GM21723 (cell line): ENCODE results near the gene TBC1D22A.

ENCODE experiments used
- ATAC-seq: cut with Tn5 transposase; IDR thresholded peaks from one replicate; pipeline ENCODE4 v1.9.1; 2021; ENCODE audit warnings: mild to moderate bottlenecking, moderate library complexity; ENCODE audit not compliant: unreplicated experiment

The TBC1D22A gene

DNA sequence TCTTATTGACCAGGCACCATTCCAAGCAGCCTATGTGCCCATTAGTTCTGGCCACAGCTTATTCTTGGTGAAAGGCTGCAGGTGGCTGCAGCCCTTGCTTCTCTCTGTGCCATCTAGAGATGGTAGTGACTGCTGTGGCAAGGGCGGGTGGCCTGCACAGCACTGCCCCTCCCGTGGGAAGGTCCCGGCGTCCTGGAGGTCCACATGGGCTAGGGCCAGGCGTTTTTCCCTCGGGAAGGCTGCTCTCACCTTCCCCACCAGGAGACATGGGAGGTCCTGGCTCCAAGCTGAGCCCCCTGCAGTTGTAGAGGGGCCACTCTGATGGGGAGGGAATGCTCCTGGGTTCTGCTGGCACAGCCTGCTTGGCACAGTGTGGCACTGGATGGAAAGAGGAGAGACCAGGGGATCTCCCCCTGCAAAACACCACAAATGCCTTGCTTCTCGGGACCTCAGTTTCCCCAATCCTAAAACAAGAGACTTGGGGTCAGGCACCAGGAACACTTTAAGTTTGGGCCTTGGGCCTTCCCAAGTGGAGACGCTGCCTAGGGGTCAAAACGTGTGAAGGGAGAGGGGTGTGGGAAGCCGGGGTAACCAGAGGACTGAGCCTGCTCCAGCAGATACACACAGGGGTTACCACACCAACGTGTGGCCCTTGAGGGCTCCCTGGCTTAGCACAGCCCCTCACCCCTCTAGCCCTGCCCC is 10.0 kb upstream of the TBC1D22A start:
- no peak for ATAC-seq

DNA sequence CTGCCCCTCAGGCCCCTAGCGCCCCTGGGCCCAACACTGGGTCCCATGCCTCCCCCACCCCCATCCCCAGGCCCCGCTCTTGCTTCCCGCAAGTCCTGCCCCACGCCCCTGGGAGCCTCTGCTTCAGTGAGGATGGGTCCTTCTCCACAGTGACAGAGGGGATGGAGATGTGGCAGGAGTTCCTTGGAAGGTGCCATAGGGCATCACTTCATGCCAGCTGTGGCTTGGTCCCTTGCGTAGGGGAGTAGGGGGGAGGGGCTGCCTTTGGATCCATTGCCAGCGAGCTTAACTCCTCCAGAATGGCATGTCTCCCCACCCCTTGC is 9.5 kb upstream of the TBC1D22A start:
- ATAC-seq = no peak

DNA sequence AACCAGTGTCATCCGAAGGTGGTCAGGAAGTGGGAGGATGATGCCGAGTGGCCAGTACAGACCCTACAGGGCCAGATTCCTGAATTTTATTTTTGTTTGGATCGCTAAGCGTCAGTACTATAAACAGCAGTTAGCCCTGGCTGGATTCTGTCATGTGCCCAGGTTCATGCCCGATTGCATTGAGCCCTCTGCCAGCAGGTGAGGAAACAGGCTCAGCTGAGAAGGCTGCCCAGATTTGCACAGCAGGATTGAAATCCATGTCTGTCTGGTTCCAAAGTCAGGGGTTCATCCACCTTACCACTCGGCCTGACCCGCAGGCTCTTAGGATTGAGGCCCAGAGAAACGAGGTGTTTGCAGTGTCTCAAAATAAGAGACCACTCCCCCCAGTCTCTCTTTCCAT is 9.1 kb upstream of the TBC1D22A start:
- ATAC-seq = no peak

DNA sequence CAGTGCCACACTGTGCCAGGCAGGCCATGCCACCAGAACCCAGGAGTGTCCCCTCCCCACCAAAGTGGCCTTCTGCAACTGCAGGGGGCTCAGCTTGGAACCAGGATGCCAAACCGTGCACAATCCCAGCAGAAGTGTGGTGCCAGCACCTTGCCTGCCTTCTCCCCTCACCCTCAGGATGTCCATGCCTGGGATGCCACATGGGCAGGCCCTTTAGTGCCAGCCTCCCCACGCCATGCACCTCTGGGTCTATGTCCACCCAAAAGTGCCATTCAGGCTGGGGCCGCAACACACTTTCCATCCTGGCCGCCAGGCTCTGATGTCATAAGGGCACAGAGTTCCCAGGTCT is 8.7 kb upstream of the TBC1D22A start:
- ATAC-seq = no peak

DNA sequence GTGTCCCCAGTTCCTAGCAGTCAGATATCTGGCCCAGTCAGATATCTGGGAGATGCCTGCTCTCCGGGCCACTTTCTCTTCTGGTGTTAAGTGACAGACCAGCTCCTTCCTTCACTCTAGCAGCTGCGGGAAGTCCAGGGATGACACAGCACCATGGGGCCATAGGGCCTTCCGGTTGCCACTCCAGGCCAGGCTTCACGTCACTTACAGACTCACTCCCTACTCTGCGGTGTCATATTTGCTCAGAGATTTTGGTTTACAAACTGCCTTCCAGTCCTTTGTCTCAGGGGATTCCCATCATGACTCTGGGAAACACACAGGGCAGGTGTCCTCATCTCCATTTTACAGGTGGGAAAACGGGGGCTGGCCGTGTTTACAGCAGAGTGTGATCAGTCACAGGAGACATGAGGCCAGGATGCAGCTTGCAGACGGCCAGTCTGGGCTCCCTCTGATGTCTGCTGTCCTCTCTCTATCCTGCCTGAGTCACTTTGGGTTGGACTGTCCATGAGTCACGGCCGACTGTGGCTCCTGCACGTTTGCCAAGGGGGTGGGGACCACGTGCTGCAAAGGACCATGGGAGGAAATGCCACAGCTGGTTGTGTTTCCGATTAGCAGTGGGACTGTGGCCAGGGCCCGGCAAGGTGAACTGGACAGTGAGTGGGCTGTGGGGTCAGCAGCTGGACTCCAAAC is 8.2 kb upstream of the TBC1D22A start:
- ATAC-seq = no peak

DNA sequence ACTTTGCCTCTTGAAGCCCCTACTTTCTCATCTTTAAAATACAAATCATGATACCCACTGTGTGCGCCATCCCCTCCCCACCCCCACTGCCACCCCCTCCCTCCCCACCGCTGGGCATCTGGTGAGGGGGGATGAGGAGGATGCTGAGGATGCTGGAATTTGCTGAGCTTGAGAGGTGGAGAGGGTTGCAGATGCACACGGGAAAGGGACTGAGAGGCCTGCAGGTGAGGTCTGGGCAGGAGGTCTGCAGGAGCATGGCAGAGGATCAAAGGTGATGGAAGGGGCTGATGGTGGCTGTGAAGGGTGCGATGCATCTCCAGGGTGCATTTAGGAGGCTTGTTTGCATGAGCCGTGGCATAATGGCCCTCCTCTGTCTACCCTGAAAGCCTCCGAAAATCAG is 7.6 kb upstream of the TBC1D22A start:
- no peak for ATAC-seq

DNA sequence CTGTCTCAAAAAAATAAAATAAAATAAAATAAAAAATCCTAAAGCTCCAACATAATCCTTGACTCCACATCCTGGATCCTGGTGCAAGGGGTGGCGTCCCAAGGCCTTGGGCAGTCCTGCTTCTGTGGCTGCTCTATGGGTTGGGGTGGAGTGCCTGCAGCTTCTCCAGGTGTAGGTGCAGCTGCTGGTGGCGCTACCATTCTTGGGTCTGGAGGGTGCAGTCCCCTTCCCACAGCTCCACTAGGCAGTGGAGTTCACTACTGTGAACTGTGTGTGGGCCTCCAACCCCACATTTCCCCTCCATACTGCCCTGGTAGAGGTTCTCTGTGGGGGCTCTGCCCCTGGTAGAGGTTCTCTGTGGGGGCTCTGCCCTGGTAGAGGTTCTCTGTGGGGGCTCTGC is 6.9 kb upstream of the TBC1D22A start:
- ATAC-seq = no peak

DNA sequence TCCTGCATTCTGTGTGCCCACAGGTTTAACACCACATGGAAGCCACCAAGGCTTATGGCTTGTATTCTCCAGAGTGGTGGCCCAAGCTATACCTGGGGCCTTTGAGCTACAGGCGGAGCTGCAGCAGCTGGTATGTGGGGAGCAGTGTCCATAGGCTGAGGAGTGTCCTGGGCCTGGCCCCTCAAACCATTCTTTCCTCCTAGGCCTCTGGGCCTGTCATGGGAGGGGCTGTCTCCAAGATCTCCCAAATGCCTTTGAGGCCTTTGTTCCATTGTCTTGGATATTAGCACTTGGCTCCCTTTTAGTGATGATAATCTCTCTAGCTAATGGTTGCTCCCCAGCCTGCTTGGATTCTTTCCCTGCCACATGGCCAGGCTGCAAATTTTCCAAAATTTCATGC is 6.4 kb upstream of the TBC1D22A start:
- ATAC-seq = no peak

DNA sequence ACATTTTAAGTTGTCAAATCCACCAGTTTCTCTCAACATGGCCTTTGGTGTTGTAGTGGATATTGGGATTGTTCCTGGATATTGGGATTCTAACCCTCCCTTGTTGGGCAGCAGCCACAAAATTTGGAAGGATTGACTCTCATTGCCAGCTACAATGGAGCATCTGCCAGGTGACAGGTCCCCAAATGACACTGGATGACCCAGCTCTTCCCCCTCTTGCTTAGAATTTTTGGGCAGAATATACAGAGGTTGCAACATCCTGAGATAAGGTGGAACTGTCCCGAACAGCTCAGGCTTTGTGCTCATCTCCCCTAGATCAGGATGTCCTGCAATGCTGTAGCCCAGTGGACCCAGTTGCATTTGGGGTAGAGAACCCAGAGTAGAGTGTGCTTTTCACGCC is 5.3 kb upstream of the TBC1D22A start:
- no peak for ATAC-seq

DNA sequence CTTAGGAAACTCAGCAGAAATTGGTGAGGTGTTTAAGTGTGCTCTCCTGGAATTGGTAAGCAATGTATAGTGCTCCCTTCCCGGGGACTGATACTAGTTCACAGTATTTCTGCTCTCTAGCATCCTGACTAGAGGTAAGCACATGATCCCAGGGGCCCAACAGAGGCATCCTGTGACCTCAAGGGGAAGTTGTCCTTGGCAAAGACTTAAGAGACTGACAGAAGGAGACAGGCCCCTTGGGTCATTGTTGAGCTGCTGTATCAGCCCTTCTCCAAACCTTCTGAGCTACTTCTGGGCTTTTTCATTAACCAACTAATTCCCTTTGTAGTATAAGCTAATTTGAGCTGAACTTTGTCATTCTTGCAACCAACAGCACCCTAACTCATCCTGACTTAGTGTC is 4.3 kb upstream of the TBC1D22A start:
- no peak for ATAC-seq

DNA sequence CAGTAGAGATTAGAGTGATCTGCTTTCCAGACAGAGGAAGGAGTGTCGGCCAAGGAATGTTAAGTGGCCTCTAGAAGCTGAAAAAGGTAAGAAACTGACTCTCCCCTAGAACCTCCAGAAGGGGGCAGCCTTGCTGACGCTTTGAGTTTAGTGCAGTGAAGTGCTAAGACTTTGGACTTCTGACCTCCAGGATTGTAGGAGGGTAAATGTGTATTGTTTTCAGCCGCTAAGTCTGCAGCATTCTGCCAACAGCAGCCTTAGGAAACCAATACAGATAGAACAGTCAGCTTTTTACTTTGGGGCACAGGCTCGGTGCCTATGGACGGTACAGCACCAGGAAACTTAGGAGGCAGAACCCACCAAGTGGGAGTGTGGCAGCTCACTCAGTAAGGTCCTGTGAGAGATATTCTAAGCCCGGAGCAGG is 3.6 kb upstream of the TBC1D22A start:
- ATAC-seq = no peak

DNA sequence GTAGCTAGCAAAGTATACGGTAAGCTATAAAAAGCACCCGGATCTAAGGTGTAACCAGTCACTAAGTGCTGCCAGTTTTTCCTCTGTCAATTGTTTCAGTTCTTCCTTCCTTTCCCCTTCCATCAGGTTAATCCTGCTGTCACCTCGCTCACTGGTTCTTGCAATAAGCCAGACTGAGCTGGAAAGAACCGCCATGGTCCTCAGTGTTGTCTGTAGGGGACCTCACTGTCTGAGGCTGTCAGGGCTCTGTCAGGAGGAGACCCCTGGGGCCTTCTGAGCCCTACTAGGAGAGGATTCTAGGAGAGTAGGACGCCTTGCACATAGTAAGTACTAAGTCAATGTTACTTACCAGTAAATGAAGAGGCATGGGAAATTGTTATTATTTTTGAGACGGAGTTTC is 1.4 kb upstream of the TBC1D22A start:
- ATAC-seq = no peak

DNA sequence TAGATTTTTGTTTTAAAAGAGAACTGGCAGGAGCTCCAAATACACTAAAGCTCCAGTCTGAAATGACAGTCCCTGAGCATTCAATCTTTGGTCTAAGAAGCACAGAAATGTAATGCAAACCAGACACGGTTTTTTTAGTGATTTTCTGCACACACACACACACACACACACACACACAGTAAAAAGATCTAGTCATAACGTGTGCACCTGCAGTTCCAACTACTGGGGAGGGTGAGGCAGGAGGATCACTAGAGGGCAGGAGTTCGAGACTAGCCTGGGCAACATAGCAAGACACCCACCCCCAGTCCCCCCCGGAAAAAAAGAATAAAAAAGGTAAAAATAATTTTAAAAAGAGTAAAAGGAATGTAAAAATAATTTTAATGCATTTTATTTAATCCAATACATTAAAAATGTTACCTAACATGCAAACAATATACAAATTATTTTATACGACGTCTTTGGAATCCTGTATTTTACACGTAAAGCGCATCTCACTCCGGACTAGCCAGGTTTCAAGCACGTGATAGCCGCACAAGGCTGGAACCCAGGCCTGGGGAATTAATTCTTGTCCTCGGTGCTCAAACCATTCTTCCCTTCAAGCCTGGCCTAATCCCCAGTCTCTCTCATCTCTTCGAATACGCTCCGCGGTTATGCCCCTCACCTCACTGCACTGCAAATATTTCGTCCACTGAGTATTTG is 762 bp upstream of the TBC1D22A start:
- no peak for ATAC-seq

DNA sequence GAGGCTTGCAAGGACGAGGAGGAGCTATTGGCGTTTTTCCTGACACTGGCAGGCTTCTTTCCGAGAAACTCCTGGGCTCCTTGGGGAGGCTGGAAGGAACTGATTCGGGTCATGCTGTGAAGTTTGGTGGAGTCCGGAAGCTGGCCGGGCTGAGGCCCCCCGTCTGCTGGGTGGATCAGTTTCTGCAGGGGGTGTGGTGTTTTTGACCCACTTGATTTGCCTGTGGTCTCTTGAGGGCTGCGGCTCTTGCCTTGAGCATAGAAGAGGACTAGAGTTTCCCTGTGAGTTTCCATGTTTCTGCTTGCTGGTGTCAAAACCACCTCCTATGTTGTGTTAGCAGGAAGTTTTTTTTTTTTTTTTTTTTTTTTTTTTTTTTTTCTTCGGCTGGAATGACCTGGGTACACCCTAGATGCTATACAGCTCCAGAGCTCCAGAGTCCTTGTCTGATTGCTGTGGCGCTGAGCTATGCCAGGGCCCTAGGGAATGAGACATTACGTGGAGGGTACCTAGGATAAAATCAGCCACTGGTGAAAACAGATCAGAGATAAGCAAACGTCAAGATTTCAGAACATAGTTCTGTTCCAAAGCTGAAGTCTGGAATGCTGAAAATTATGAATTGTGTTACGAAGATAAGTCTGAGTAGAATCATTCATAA is 728 bp downstream of the TBC1D22A start:
- peak; percentile 56 for ATAC-seq

DNA sequence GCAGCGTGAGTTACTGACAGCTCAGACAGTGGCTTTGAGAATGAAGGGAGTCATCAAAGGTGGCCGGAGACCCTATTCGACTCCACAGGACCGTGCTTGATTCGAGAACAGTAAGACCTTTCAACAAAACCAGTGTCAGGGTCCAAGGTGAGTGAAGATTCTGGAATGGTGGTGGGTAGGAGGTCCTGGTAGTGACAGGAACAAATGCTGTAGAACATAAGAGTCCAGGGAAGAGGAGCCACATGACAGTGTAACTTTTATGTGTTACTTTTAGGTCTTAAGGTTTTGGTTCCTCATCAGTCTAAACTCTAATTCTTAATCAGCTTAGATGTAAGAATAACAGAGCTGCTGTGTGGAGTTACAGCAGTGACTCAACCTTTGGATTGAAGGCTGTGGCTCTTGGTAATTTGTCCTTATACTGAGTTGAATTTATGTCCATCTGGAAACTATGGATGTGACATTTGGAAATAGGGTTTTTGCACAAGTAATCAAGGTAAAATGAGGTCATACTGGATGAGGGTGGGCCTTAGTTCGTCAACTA is 1.8 kb downstream of the TBC1D22A start:
- ATAC-seq = no peak

DNA sequence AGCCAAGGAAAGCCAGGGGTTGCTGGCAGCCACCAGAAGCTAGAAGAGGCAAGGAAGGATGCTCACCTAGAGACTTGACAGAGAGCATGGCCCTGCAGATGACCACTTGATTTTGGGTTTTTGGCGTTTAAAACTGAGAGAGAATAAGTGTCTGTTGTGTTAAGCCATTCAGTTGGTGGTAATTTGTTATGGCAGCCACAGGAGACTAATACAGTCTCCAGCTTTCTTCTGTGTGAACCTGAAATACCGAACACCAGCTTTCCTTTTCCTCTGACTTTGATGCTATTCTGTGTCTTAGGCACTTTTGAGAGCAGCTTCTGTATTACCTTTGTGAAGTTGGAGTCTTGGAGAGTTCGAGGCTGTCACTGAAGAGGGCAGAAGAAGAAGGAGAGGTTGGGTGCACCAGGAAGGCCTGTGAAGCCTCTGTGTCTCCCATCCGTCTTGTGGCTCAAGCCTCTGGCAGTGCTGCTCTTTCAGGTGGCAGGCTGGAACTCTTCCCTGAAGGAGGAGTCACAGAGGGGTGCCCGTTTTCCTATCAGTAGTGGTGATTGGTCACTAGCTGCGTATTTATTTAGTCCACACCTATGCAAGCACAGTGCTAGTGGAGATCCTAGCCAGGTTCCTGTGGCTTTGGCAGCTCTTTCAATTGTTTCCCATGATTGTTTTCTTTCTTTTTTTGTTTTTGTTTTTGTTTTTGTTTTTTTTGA is 2.5 kb downstream of the TBC1D22A start:
- no peak for ATAC-seq

DNA sequence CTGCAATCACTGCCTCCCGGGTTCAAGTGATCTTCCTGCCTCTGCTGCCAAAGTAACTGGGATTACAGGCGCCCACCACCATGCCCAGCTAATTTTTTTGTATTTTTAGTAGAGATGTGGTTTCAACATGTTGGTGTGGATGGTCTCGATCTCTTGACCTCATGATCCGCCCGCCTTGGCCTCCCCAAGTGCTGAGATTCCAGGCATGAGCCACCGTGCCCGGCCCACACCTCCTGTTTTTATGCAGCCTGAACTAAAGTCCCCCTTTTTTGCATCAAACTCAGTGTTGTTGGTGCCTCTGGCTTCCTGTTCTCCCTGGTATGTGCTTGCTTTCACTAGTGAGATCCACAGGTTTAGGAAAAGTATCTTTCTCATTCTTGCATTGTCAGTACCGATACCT is 4.2 kb downstream of the TBC1D22A start:
- no peak for ATAC-seq

DNA sequence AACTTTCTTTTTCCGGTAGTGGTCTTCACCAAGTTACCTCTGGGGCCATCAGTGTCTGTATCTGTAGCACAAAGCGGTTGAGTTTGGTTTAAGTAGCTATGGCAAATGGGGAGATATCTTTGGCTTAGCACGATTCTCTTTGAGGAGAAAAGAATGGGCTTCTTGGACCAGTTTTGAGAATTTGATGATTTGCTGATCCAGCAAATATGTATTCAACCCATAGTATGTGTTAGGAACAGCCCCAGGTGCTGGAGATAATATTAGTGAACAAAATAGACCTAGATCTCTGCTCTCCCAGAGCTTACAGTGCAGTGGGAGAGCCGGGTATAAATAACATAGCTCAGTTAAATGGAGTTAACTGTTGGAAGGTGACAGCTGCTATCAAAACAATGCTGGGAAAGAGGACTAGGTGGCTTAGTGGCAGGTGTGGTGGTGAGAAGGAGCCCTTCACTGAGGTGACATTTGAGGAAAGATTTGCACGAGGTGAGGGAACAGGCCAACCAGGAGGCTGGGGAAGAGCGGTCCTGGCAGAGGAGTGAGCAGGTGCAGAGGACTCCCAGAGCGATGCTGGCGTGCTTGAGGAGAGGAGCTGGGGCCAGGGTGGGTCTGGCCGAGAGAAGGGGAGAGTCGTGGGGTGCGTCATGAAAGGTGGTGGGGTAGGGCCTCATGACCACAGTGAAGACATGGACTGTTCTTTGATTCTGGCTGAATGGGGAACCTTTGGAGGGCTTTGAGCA is 5.0 kb downstream of the TBC1D22A start:
- no peak for ATAC-seq

DNA sequence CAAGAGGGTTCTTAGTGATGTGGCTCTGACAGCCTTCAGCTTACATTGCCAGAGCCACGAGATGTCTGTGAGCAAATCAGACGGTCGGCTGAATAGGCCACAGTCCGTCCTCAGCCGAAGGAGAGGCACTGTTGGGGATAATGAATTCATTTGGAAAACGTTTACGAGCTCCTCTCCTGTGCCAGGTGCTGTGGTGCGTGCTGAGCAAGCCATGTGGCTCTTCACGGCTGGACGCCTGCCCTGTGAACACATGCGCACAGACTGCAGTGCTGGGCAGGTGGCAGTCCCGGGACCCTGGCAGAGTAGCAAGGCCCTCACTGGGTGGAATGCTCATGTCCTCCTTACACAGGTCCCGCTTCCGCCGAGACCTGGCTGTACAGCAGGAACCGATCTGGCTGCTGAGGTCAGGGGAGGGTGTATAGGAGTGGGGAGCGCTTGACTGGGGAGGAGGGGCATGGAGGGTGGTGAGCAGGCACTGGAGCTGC is 6.8 kb downstream of the TBC1D22A start:
- no peak for ATAC-seq

DNA sequence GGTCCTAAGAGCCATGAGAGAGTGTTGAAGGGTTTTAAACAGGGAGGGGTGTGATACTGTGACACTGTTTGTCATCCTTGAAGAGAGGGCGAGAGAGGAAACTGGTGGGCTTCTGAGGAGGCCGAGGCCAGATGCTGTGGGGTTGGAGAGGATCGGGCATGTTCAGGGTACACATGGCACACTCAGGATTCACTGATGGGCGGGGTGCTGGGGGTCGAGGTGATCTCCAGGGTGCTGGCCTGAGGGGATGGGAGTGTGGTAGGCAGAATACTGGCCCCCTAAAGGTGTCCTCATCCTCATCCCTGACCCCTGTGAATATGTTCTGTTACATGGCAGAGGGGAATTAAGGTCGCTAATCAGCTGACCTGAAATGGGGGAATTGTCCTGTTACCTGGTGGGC is 7.3 kb downstream of the TBC1D22A start:
- no peak for ATAC-seq
